ENCODE measurements around the gene CACNB2. TPM values are rescaled to one million over a fixed set of nuclear protein-coding genes. Genes with fewer than 3 reads are reported as not detected.

CACNB2 gene
- total and polyA plus RNA-seq, 2 experiments from 2014 or later = 4.6 to 5.3 TPM

DNA sequence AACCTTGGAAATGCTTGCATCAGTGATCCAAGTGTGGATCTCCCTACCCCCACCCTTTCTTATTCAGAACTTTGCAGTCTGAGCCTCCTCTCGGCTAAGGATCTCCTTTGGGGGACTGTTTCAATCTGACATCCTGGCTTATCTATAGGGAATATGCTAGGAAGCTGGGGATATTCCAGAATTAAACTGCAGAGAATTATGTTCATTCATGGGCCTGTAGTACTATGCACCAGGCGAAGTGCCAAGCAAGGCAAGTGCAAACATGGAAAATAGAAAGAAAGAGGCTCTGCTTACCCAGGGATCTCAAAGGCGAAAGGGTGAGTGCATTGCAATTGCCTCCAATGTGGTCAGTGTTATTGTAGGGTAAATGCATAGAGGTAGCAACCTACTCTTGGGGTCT lies 96.5 kb downstream of the CACNB2 start:
- 88% methylated on average over 3 of the region's 3 CpGs for WGBS (ENCODE audit: low lambda C conversion rate, missing lambda C conversion rate)

DNA sequence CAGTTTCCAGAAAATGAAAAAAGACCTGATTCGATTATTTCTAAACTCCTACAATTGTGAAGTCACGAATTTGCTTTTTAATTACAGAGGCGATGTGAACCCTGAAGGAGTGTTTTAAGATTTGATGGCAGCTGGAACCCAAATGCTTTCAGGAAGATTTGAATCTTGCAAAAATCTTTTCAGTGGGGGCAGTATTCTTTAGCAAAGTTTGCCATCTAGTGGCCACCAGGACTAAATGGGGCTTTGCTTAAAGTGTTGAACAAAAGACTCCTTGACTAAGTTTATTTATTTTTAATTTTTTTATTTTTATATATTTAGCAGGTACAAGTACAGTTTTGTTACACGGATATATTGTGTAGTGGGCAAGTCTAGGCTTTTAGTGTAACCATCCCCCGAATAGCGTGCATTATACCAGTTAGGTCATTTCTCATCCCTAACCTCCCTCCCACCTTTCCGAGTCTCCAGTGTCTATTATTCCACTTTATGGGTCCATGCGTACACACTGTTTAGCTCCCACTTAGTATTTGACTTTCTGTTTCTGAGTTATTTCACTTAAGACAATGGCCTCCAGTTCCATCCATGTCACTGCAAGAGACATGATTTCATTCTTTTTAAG lies 98.8 kb downstream of the CACNB2 start:
- Histone ChIP-seq H3K79me2 (no peaks in the 10 kb centered on the region), H3K9me3 (ENCODE audit: low read depth) (no peaks in the 10 kb centered on the region), H4K20me1 (ENCODE audit: insufficient read depth, poor library complexity, severe bottlenecking) (no peaks in the 10 kb centered on the region), H3K36me3 (replicated peaks; ENCODE audit: insufficient read depth, low read depth) (no peaks in the 10 kb centered on the region), H3K4me2 (no peak overlapping the region), H2AFZ (no peak overlapping the region), H3K4me3 (no peak overlapping the region), H3K4me1 (ENCODE audit: insufficient read depth) (no peaks in the 10 kb centered on the region), H3K27me3 (no peaks in the 10 kb centered on the region), H3K27ac (no peak overlapping the region), H3K9me2 (replicated peaks; ENCODE audit: insufficient read depth) (no peaks in the 10 kb centered on the region)
- DNase-seq (ENCODE audit: low spot score) = peak; percentile 53
- no peak for TF ChIP-seq EZH2 (IDR thresholded peaks at IDR 0.05; ENCODE audit: borderline replicate concordance)
- TF ChIP-seq, protein P1, sequence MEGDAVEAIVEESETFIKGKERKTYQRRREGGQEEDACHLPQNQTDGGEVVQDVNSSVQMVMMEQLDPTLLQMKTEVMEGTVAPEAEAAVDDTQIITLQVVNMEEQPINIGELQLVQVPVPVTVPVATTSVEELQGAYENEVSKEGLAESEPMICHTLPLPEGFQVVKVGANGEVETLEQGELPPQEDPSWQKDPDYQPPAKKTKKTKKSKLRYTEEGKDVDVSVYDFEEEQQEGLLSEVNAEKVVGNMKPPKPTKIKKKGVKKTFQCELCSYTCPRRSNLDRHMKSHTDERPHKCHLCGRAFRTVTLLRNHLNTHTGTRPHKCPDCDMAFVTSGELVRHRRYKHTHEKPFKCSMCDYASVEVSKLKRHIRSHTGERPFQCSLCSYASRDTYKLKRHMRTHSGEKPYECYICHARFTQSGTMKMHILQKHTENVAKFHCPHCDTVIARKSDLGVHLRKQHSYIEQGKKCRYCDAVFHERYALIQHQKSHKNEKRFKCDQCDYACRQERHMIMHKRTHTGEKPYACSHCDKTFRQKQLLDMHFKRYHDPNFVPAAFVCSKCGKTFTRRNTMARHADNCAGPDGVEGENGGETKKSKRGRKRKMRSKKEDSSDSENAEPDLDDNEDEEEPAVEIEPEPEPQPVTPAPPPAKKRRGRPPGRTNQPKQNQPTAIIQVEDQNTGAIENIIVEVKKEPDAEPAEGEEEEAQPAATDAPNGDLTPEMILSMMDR (IDR thresholded peaks at IDR 0.05; ENCODE audit: poor library complexity) = peak; percentile 80
- 48% methylated on average over 8 of the region's 8 CpGs for WGBS (ENCODE audit: low lambda C conversion rate, missing lambda C conversion rate)

More for the DNA sequence above, 96.5 kb downstream of the CACNB2 start:
- Histone ChIP-seq H3K36me3 (replicated peaks; ENCODE audit: insufficient read depth, low read depth) (no peaks in the 10 kb centered on the region), H3K27ac (no peak overlapping the region), H3K9me2 (replicated peaks; ENCODE audit: insufficient read depth) (no peaks in the 10 kb centered on the region), H3K79me2 (no peaks in the 10 kb centered on the region), H3K4me3 (no peak overlapping the region), H4K20me1 (ENCODE audit: insufficient read depth, poor library complexity, severe bottlenecking) (no peaks in the 10 kb centered on the region), H3K27me3 (no peaks in the 10 kb centered on the region), H2AFZ (no peak overlapping the region), H3K9me3 (ENCODE audit: low read depth) (no peaks in the 10 kb centered on the region), H3K4me2 (no peak overlapping the region), H3K4me1 (ENCODE audit: insufficient read depth) (no peaks in the 10 kb centered on the region)
- TF ChIP-seq EZH2 (IDR thresholded peaks at IDR 0.05; ENCODE audit: borderline replicate concordance) (no peak), EZH2phosphoT487 (IDR thresholded peaks at IDR 0.05; ENCODE audit: low read depth, severe bottlenecking, unreplicated experiment) (no peak)
- TF ChIP-seq, protein P1 (IDR thresholded peaks at IDR 0.05; ENCODE audit: poor library complexity) = no peak
- no peak for DNase-seq (ENCODE audit: low spot score)

DNA sequence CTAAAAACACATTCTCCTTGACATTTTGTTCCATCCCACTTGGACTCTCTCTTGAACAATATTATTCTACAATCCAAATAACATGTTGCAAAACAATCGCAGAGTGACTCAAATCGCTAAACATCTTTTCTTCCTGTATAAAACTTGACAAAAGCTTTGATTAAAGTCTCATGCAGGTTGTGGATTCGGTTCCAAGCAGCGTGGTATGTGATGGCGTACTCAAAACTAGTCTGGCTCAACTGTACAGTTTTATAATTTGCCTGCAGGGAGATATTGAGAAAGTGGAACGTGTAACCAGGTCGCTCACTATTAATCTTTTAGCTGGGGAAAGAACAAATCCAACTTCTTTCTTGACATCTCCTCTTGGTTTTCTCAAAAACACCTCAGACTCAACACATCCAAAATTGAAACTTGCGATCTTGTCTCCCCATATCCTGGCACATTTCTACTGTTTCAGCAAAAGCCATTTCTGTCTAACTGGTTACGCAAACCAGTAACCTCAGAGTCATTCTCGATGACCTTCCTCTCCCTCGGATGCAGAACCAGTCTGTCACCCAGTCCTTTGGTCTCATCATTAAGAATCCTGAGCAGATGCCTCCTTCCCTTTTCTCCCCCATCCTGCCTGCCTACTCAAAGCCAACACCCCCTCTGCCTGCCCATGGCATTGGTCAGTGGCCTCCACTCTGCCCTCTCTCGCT lies 100.1 kb downstream of the CACNB2 start:
- WGBS (ENCODE audit: low lambda C conversion rate, missing lambda C conversion rate) = 76% methylated on average over 12 of the region's 12 CpGs
- no peaks in the 10 kb centered on the region for H3K79me2 ChIP-seq

More for the DNA sequence above, 100.1 kb downstream of the CACNB2 start:
- no peaks in the 10 kb centered on the region for H3K36me3 ChIP-seq (replicated peaks; ENCODE audit: insufficient read depth, low read depth)
- H3K4me3 ChIP-seq = no peak overlapping the region
- H3K9me3 ChIP-seq (ENCODE audit: low read depth) = no peaks in the 10 kb centered on the region
- H3K27ac ChIP-seq = no peak overlapping the region
- H3K4me2 ChIP-seq = no peak overlapping the region
- no peak for DNase-seq (ENCODE audit: low spot score)
- no peaks in the 10 kb centered on the region for H4K20me1 ChIP-seq (ENCODE audit: insufficient read depth, poor library complexity, severe bottlenecking)
- no peak for TF ChIP-seq EZH2 (IDR thresholded peaks at IDR 0.05; ENCODE audit: borderline replicate concordance)
- no peak for TF ChIP-seq EZH2phosphoT487 (IDR thresholded peaks at IDR 0.05; ENCODE audit: low read depth, severe bottlenecking, unreplicated experiment)
- TF ChIP-seq, protein P1 (IDR thresholded peaks at IDR 0.05; ENCODE audit: poor library complexity) = no peak
- H3K9me2 ChIP-seq (replicated peaks; ENCODE audit: insufficient read depth) = no peaks in the 10 kb centered on the region
- H3K4me1 ChIP-seq (ENCODE audit: insufficient read depth) = no peaks in the 10 kb centered on the region
- no peaks in the 10 kb centered on the region for H3K27me3 ChIP-seq
- no peak overlapping the region for H2AFZ ChIP-seq

Data from hepatocyte (in vitro differentiated cells).